HL-60 (cell line): ENCODE data around the gene LBX1.

Experiments used
- DNase-seq, 2 experiments: peaks; one replicate each; pipeline ENCODE4 v3.0.0-alpha.2; 2010 to 2020; ENCODE audit warnings: low read depth in 1 of 2, low spot score in 1 of 2
- H3K27ac ChIP-seq: fragments of 250-450 bp; sonication (Bioruptor Pico); replicated peaks from 2 replicates; pipeline ENCODE4 v1.5.1; 2020; ENCODE audit warnings: mild to moderate bottlenecking, moderate library complexity
- H3K27me3 ChIP-seq: fragments of 250-450 bp; sonication (Bioruptor Pico); 2 replicates; pipeline ENCODE4 v1.5.1; 2021; ENCODE audit warnings: mild to moderate bottlenecking, moderate library complexity; ENCODE audit not compliant: insufficient read depth, poor library complexity, severe bottlenecking
- H3K4me3 ChIP-seq: replicated peaks from 2 replicates; pipeline ENCODE4 v1.5.1; 2011; ENCODE audit warnings: mild to moderate bottlenecking, control low read depth, low read length; ENCODE audit not compliant: insufficient read depth
- GABPA ChIP-seq: IDR thresholded peaks from 2 replicates; pipeline ENCODE4 v1.6.1; 2012; ENCODE audit warnings: low read depth
- POLR2AphosphoS5 ChIP-seq: IDR thresholded peaks from 2 replicates; pipeline ENCODE4 v1.6.1; 2012; ENCODE audit warnings: low read depth
- REST ChIP-seq: IDR thresholded peaks from 2 replicates; pipeline ENCODE4 v1.6.1; 2012; ENCODE audit warnings: low read depth; ENCODE audit not compliant: insufficient replicate concordance
- SPI1 ChIP-seq: IDR thresholded peaks from 2 replicates; pipeline ENCODE4 v1.6.1; 2012; ENCODE audit warnings: low read depth, mild to moderate bottlenecking, borderline replicate concordance
- TF ChIP-seq, protein P1 (sequence below): IDR thresholded peaks from one replicate; pipeline ENCODE4 v1.5.1; 2011; ENCODE audit warnings: low read length, control low read depth, inconsistent platforms; ENCODE audit not compliant: insufficient read depth

LBX1 gene

GRCh38 chr10:101189461-101190401, 39.5 kb downstream of the LBX1 start:
- peaks cover 2% of the 10 kb centered on the region for H3K27me3 ChIP-seq
- no peak overlapping the region for H3K27ac ChIP-seq
- no peak for DNase-seq
- TF ChIP-seq, protein P1, sequence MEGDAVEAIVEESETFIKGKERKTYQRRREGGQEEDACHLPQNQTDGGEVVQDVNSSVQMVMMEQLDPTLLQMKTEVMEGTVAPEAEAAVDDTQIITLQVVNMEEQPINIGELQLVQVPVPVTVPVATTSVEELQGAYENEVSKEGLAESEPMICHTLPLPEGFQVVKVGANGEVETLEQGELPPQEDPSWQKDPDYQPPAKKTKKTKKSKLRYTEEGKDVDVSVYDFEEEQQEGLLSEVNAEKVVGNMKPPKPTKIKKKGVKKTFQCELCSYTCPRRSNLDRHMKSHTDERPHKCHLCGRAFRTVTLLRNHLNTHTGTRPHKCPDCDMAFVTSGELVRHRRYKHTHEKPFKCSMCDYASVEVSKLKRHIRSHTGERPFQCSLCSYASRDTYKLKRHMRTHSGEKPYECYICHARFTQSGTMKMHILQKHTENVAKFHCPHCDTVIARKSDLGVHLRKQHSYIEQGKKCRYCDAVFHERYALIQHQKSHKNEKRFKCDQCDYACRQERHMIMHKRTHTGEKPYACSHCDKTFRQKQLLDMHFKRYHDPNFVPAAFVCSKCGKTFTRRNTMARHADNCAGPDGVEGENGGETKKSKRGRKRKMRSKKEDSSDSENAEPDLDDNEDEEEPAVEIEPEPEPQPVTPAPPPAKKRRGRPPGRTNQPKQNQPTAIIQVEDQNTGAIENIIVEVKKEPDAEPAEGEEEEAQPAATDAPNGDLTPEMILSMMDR = no peak
- no peak for TF ChIP-seq POLR2AphosphoS5
- no peak for TF ChIP-seq REST
- no peak for TF ChIP-seq GABPA
- TF ChIP-seq SPI1 = no peak
- no peak overlapping the region for H3K4me3 ChIP-seq

- H3K27me3 ChIP-seq = peaks cover 2% of the 10 kb centered on the region
- TF ChIP-seq POLR2AphosphoS5 = no peak
- TF ChIP-seq REST = no peak
- no peak for TF ChIP-seq GABPA
- TF ChIP-seq SPI1 = no peak
- TF ChIP-seq, protein P1 = no peak
- no peak overlapping the region for H3K4me3 ChIP-seq
- no peak overlapping the region for H3K27ac ChIP-seq
- no peak for DNase-seq
Observed at GRCh38 chr10:101188942-101189341, 40.3 kb downstream of the LBX1 start.

- H3K4me3 ChIP-seq = no peak overlapping the region
- no peak overlapping the region for H3K27ac ChIP-seq
- H3K27me3 ChIP-seq = peaks cover 4% of the 10 kb centered on the region
- DNase-seq = no peak
- TF ChIP-seq POLR2AphosphoS5 (no peak), GABPA (no peak), REST (no peak), SPI1 (no peak)
- TF ChIP-seq, protein P1 = no peak
Observed at GRCh38 chr10:101183458-101184183, 45.6 kb downstream of the LBX1 start.
